PC-3 (cell line): ENCODE measurements around the gene SLC17A7.
A peak's percentile ranks its signal among the peaks of the same experiment; 100 is the strongest.

Experiments used
- EZH2 ChIP-seq: fragments of 300-600 bp; sonication (generic); IDR thresholded peaks from one replicate; pipeline ENCODE4 v1.6.1; 2017; ENCODE audit warnings: antibody characterized with exemption, mild to moderate bottlenecking, low read length; ENCODE audit not compliant: unreplicated experiment
- EZH2phosphoT487 ChIP-seq: fragments of 300-600 bp; sonication (generic); IDR thresholded peaks from 2 replicates; pipeline ENCODE4 v1.6.1; 2018; ENCODE audit warnings: mild to moderate bottlenecking, antibody characterized with exemption, low read length, borderline replicate concordance
- TF ChIP-seq, protein P1 (sequence below): fragments of 300-600 bp; sonication (generic); conservative IDR thresholded peaks from 2 replicates; pipeline ENCODE4 v1.5.1; 2017; ENCODE audit warnings: antibody characterized with exemption, low read depth, mild to moderate bottlenecking, low read length

DNA sequence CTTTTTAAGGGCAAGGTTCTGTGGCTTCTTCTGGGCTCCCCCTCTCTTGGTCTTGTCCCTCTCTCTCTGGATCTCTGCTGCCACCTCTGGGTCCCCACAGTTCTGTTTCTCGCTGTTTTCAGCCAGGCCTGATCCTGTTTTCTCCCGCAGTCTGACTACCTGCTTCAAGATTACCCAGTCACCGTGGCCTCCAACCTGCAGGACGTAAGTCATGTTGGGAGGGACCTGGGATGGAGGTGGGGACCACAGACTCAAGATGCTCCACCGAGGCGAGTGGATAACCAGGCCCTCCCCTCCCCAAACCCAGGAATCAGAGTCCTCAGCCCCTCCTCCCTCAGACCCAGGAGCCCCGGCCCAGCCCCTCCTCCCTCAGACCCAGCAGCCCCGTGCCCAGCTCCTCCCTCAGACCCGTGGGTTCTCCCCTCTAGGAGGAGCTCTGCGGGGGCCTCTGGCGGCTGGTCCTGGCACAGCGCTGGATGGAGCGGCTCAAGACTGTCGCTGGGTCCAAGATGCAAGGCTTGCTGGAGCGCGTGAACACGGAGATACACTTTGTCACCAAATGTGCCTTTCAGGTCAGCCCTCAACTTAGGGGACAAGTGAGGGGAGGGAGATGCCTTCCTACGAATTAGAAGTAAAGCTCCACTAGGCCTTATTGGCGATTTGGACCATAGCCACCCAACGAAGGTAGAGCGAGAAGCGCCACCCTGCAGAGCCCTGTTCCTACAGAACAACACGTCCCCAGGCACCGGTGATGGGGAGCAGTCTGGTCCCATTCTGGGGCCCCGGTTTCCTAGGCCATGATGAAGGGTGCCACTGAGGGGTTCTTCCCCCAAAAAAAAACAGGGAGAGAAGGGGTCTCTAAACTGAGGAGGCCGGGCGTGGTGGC, 34.9 kb upstream of the SLC17A7 start:
- TF ChIP-seq, protein P1, sequence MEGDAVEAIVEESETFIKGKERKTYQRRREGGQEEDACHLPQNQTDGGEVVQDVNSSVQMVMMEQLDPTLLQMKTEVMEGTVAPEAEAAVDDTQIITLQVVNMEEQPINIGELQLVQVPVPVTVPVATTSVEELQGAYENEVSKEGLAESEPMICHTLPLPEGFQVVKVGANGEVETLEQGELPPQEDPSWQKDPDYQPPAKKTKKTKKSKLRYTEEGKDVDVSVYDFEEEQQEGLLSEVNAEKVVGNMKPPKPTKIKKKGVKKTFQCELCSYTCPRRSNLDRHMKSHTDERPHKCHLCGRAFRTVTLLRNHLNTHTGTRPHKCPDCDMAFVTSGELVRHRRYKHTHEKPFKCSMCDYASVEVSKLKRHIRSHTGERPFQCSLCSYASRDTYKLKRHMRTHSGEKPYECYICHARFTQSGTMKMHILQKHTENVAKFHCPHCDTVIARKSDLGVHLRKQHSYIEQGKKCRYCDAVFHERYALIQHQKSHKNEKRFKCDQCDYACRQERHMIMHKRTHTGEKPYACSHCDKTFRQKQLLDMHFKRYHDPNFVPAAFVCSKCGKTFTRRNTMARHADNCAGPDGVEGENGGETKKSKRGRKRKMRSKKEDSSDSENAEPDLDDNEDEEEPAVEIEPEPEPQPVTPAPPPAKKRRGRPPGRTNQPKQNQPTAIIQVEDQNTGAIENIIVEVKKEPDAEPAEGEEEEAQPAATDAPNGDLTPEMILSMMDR: peak; percentile 23; the same call in 1 of the 2 replicates
- TF ChIP-seq EZH2 (no peak), EZH2phosphoT487 (no peak)
